HT-29 (cell line): ENCODE data around the gene URGCP. TPM values are rescaled to one million over a fixed set of nuclear protein-coding genes. Genes with fewer than 3 reads are reported as not detected.
"Not testable (repeated sequence)": the region's sequence is repeated elsewhere in the genome, so short reads cannot be mapped to it uniquely, and the experiment has no call there.

Experiments used
- DNase-seq: peaks from one replicate; pipeline ENCODE4 v3.0.0-alpha.2; 2015; ENCODE audit warnings: low spot score
- small RNA-seq: library from RNA; depleted of rRNA; stranded (forward); fragments of <200 nt; gene quantifications from one replicate; pipeline ENCODE3, GENCODE V24; 2014
- total RNA-seq: library from RNA; depleted of rRNA; stranded (reverse); fragments of >200 nt; shearing (Covaris generic); gene quantifications from 2 replicates; pipeline ENCODE4 v1.2.3, GENCODE V29; 2014; rRNA removed

The URGCP gene
- total RNA-seq, 1 experiment from 2014 or later = 32.9 TPM

DNA sequence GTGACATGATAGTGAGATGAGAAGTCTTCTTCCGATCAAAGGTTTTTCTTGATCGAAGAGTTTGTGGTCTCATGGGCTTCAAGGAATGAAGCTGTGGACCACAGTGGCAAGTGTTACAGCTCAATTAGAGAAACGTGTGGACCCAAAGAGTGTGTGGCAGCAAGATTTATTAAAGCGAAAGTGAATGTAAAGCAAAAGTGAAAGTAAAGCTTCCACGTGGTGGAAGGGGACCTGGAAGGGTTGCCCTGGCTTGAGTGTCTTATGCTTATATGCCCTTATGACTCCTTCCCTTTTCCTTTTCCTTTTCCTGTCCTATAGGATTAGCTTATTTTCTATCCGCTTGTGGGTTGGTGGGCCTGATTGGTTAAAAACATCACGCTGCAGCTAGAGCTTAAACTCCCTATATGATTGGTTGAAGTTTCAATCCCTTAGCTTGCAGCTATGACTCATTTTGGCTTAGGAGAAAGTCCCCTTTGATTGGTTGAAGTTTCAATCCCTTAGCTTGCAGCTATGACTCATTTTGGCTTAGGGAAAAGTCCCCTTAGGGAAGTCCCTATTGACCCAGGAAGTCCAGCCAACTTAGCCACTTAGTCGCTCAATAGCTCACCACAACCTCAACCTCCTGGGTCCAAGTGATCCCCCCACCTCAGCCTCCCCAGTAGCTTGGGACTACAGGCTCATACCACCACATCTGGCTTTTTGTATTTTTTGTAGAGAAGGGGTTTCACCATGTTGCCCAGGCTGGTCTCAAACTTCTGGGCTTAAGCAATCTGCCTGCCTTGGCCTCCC is 71.7 kb downstream of the URGCP start:
- peak; percentile 37 for DNase-seq

DNA sequence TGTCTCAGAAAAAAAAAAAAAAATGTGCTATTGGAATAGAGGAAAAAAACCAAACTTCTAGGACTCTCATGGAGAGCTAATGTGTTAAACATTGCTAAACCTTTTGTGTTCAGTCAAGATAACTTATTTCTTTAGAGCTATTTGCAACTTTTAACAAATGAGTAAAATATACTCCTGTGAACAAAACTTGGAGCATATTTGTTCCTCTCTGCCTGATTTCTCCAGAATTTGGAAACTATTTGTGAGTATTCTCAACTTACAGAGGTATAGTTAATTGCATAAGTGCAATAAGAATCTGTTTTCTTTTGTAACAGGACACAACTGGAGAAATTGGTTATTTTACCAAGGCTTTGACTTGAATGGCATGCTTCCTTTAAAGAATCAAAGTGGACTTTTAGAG is 75.5 kb downstream of the URGCP start:
- DNase-seq = not testable (repeated sequence)

Small RNAs within 50 kb of the gene (small RNA-seq; reads per million reads assigned to genes)
- gene MRPS24 = not detected

Other genes starting within 250 kb of the URGCP start
- 55.2 and 72.0 TPM in 2 replicates for gene COA1, start 177.1 kb downstream of the URGCP start, total RNA-seq
- 0.73 and 2.0 TPM in 2 replicates for gene BLVRA, start 147.9 kb downstream of the URGCP start, total RNA-seq
- gene MRPS24, start 37.1 kb downstream of the URGCP start, total RNA-seq = 203 and 235 TPM in 2 replicates
- 16.8 and 21.0 TPM in 2 replicates for gene UBE2D4, start 19.8 kb upstream of the URGCP start, total RNA-seq
- not detected in 2 replicates for gene SPDYE1, start 91.3 kb upstream of the URGCP start, total RNA-seq
- 184 and 203 TPM in 2 replicates for gene DBNL, start 138.1 kb upstream of the URGCP start, total RNA-seq
- gene PGAM2, start 159.0 kb upstream of the URGCP start, total RNA-seq = 0.56 TPM in 1 of 2 replicates, not detected in the other
- 20.0 and 22.9 TPM in 2 replicates for gene POLM, start 175.9 kb upstream of the URGCP start, total RNA-seq
- gene AEBP1, start 197.7 kb upstream of the URGCP start, total RNA-seq = not detected in 2 replicates
- 258 and 277 TPM in 2 replicates for gene POLD2, start 217.0 kb upstream of the URGCP start, total RNA-seq
- not detected in 2 replicates for gene MYL7, start 234.7 kb upstream of the URGCP start, total RNA-seq